Measurements from ENCODE around the gene WIPF3.

GRCh38 chr7:29866490-29866930, 60.2 kb downstream of the WIPF3 start:
- no peak for TF ChIP-seq CTCF (conservative IDR thresholded peaks at IDR 0.05 in 1 of 2, IDR thresholded peaks at IDR 0.05 in 1 of 2; ENCODE audit: extremely low read depth in 1 of 2, insufficient read depth in 1 of 2, low read depth in 1 of 2, low read length in 2 of 2)
- TF ChIP-seq EZH2 (IDR thresholded peaks at IDR 0.05; ENCODE audit: borderline replicate concordance, low read length) = no peak
